GM12873 (cell line): ENCODE data around the gene FAM217B.

ENCODE experiments used
- CTCF ChIP-seq: IDR thresholded peaks from 2 replicates; pipeline ENCODE4 v1.5.1; 2012; ENCODE audit warnings: low read depth, mild to moderate bottlenecking, moderate library complexity, low read length, control low read depth; ENCODE audit not compliant: insufficient read depth; ENCODE audit errors: missing control alignments

The FAM217B gene

GRCh38 chr20:59912609-59913008 lies 27.6 kb upstream of the FAM217B start:
- TF ChIP-seq CTCF = no peak

- no peak for TF ChIP-seq CTCF
These were observed 19.2 kb upstream of the FAM217B start for GRCh38 chr20:59920944-59921343.

- no peak for TF ChIP-seq CTCF
These were observed 16.7 kb upstream of the FAM217B start for GRCh38 chr20:59923514-59923913.

- no peak for TF ChIP-seq CTCF
These were observed 14.8 kb upstream of the FAM217B start for GRCh38 chr20:59925359-59925758.

GRCh38 chr20:59925899-59926298 lies 14.3 kb upstream of the FAM217B start:
- TF ChIP-seq CTCF = no peak

- no peak for TF ChIP-seq CTCF
These were observed 8.5 kb upstream of the FAM217B start for GRCh38 chr20:59931511-59932312.

- TF ChIP-seq CTCF = no peak
These were observed 7.4 kb upstream of the FAM217B start for GRCh38 chr20:59932616-59933295.
